Occipital lobe (tissue), 2 donors: Measurements from ENCODE around the gene ZNF629. TPM values are rescaled to one million over a fixed set of nuclear protein-coding genes. Genes with fewer than 3 reads are reported as not detected.

Source experiments
- small RNA-seq: library from RNA; depleted of rRNA; stranded (forward); fragments of <200 nt; gene quantifications from one replicate; pipeline ENCODE3, GENCODE V24; 2014
- total RNA-seq: library from RNA; depleted of rRNA; stranded (reverse); fragments of >200 nt; gene quantifications from one replicate; pipeline ENCODE4 v1.2.3, GENCODE V29; 2014

Gene ZNF629
- total RNA-seq, 1 donor from 2014 or later, result 11.5 TPM

Small RNA genes within 50 kb of the gene (small RNA-seq; reads per million reads assigned to genes)
- gene RF00017, result not detected

Other genes with a start within 250 kb of the ZNF629 start
- 6.9 TPM for gene ZNF764, start 228.8 kb downstream of the ZNF629 start, total RNA-seq
- gene ZNF688, start 215.5 kb downstream of the ZNF629 start, total RNA-seq, result 5.9 TPM
- 16.1 TPM for gene ZNF785, start 201.5 kb downstream of the ZNF629 start, total RNA-seq
- 8.9 TPM for gene ZNF689, start 176.8 kb downstream of the ZNF629 start, total RNA-seq
- 9.2 TPM for gene PRR14, start 136.2 kb downstream of the ZNF629 start, total RNA-seq
- gene FBRS, start 128.8 kb downstream of the ZNF629 start, total RNA-seq, result 11.5 TPM
- gene SRCAP, start 88.0 kb downstream of the ZNF629 start, total RNA-seq, result 21.7 TPM
- gene PHKG2, start 38.8 kb downstream of the ZNF629 start, total RNA-seq, result 12.0 TPM
- gene CFAP119, start 25.1 kb downstream of the ZNF629 start, total RNA-seq, result 1.6 TPM
- 80.0 TPM for gene RNF40, start 24.9 kb downstream of the ZNF629 start, total RNA-seq
- gene BCL7C, start 106.9 kb upstream of the ZNF629 start, total RNA-seq, result 29.6 TPM
- gene CTF1, start 109.4 kb upstream of the ZNF629 start, total RNA-seq, result not detected
- 56.1 TPM for gene FBXL19, start 136.4 kb upstream of the ZNF629 start, total RNA-seq
- 5.5 TPM for gene ORAI3, start 161.9 kb upstream of the ZNF629 start, total RNA-seq
- 1.6 TPM for gene SETD1A, start 170.5 kb upstream of the ZNF629 start, total RNA-seq
- gene HSD3B7, start 198.0 kb upstream of the ZNF629 start, total RNA-seq, result 2.5 TPM
- gene STX1B, start 223.4 kb upstream of the ZNF629 start, total RNA-seq, result 12.0 TPM
- 11.5 TPM for gene STX4, start 246.4 kb upstream of the ZNF629 start, total RNA-seq